ENCODE measurements around the gene ADGRG2. TPM values are rescaled to one million over a fixed set of nuclear protein-coding genes. Genes with fewer than 3 reads are reported as not detected.
A peak's percentile ranks its signal among the peaks of the same experiment; 100 is the strongest.

Gene ADGRG2
- total and polyA plus RNA-seq, 2 of the 13 experiments (the other 11 are each of a cell fraction or from before 2014, with no cell fraction given) = not detected

DNA sequence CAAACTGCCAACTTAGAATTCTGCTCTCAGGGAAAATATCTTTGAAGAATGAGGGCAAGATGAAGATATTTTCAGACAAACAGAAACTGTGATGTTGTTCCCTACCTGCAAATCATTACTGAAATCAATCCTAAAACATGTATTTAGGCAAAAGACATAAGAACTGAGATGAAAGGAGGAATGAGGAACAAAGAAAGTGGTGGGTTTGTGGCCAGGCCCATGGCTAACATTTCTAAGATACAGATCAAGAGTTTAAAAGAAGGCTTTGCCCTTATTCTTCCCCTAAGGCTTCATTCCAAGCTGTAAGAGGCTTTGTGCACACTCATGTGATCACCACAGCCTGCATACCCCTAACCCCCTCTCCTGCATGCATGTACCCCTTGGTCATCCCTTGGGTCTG lies 46.5 kb downstream of the ADGRG2 start:
- no peak for TF ChIP-seq ZBTB1 (CRISPR knock-in tag; IDR thresholded peaks at IDR 0.05; ENCODE audit: borderline replicate concordance)
- TF ChIP-seq MYNN (CRISPR knock-in tag; IDR thresholded peaks at IDR 0.05; ENCODE audit: low read depth) = no peak
- TF ChIP-seq ZNF24 (IDR thresholded peaks at IDR 0.05) = no peak
- TF ChIP-seq ZHX1 (CRISPR knock-in tag; IDR thresholded peaks at IDR 0.05; ENCODE audit: low read depth) = no peak
- Histone ChIP-seq H3K4me2 (ENCODE audit: low read depth, low read length) (no peak overlapping the region), H3K27me3 (ENCODE audit: control insufficient read depth in 1 of 2, insufficient read depth in 2 of 2, low read length in 2 of 2) (no peaks in the 10 kb centered on the region), H3K9me3 (ENCODE audit: low read length) (no peaks in the 10 kb centered on the region), H3K4me3 (replicated peaks in 1 of 3; ENCODE audit: insufficient read depth in 1 of 3, low read depth in 2 of 3, low read length in 3 of 3) (no peak overlapping the region), H2AFZ (ENCODE audit: low read length) (no peak overlapping the region), H4K20me1 (ENCODE audit: insufficient read depth, low read length) (no peaks in the 10 kb centered on the region), H3K9ac (ENCODE audit: insufficient read depth, low read depth, low read length) (no peak overlapping the region), H3K4me1 (ENCODE audit: insufficient read depth, low read length) (peaks cover 22% of the 10 kb centered on the region), H3K36me3 (replicated peaks in 1 of 2; ENCODE audit: control insufficient read depth in 1 of 2, insufficient read depth in 2 of 2, low read length in 2 of 2) (no peaks in the 10 kb centered on the region), H3K27ac (ENCODE audit: extremely low read length, insufficient read depth, low read length) (no peak overlapping the region), H3K79me2 (ENCODE audit: insufficient read depth, low read length) (no peaks in the 10 kb centered on the region)
- ATAC-seq (no peak), DNase-seq (ENCODE audit: low spot score) (no peak), FAIRE-seq (no peak)
- CTCF ChIA-PET (ENCODE audit: low intra/inter-chr PET ratio, low total read pairs) = no interaction called here
- in situ Hi-C loops (cut with HindIII; ENCODE audit: extremely low pct_ligation_motif_present, low pct_unique_long_range_greater_than_20kb) = no loop called here
- no TSS peak for BruUV-seq (replicated peaks)
- POLR2A ChIA-PET = no interaction called here
- intact Hi-C loops (cut with micrococcal nuclease; ENCODE audit: unreplicated experiment) = no loop called here

GRCh38 chrX:19072372-19072771 lies 49.9 kb downstream of the ADGRG2 start:
- peak; percentile 57 for ATAC-seq
- H3K9ac ChIP-seq (ENCODE audit: insufficient read depth, low read depth, low read length) = no peak overlapping the region
- no peaks in the 10 kb centered on the region for H3K9me3 ChIP-seq (ENCODE audit: low read length)
- BruUV-seq (replicated peaks) = no TSS peak
- H3K4me1 ChIP-seq (ENCODE audit: insufficient read depth, low read length) = peaks cover 46% of the 10 kb centered on the region
- H3K79me2 ChIP-seq (ENCODE audit: insufficient read depth, low read length) = no peaks in the 10 kb centered on the region
- no peak overlapping the region for H3K27ac ChIP-seq (ENCODE audit: extremely low read length, insufficient read depth, low read length)
- H2AFZ ChIP-seq (ENCODE audit: low read length) = no peak overlapping the region
- FAIRE-seq = peak; percentile 12
- peak; percentile 34 for DNase-seq (ENCODE audit: low spot score)
- no peaks in the 10 kb centered on the region for H3K36me3 ChIP-seq (replicated peaks in 1 of 2; ENCODE audit: control insufficient read depth in 1 of 2, insufficient read depth in 2 of 2, low read length in 2 of 2)
- H3K4me2 ChIP-seq (ENCODE audit: low read depth, low read length) = no peak overlapping the region
- no peaks in the 10 kb centered on the region for H3K27me3 ChIP-seq (ENCODE audit: control insufficient read depth in 1 of 2, insufficient read depth in 2 of 2, low read length in 2 of 2)
- in situ Hi-C loops (cut with HindIII; ENCODE audit: extremely low pct_ligation_motif_present, low pct_unique_long_range_greater_than_20kb) = no loop called here
- ChIA-PET POLR2A (no interaction called here), CTCF (ENCODE audit: low intra/inter-chr PET ratio, low total read pairs) (no interaction called here)
- no peaks in the 10 kb centered on the region for H4K20me1 ChIP-seq (ENCODE audit: insufficient read depth, low read length)
- 0% methylated on average over 3 of the region's 3 CpGs for WGBS (ENCODE audit: low lambda C conversion rate)
- intact Hi-C loops (cut with micrococcal nuclease; ENCODE audit: unreplicated experiment) = no loop called here
- no peak overlapping the region for H3K4me3 ChIP-seq (replicated peaks in 1 of 3; ENCODE audit: insufficient read depth in 1 of 3, low read depth in 2 of 3, low read length in 3 of 3)
- TF ChIP-seq AHDC1 (CRISPR knock-in tag; IDR thresholded peaks at IDR 0.05; ENCODE audit: borderline replicate concordance) (peak; percentile 47; the same call in 1 of the 2 replicates), FOXA1 (IDR thresholded peaks at IDR 0.05) (no peak), FOXA1 (CRISPR knock-in tag; IDR thresholded peaks at IDR 0.05) (peak; percentile 71), FOXA3 (CRISPR knock-in tag; IDR thresholded peaks at IDR 0.05) (peak; percentile 60), NR2C2 (CRISPR knock-in tag; IDR thresholded peaks at IDR 0.05; ENCODE audit: borderline replicate concordance) (no peak), TCF7 (IDR thresholded peaks at IDR 0.05; ENCODE audit: low read depth) (peak; percentile 76), JUNB (CRISPR knock-in tag; IDR thresholded peaks at IDR 0.05; ENCODE audit: borderline replicate concordance) (peak; percentile 60; the same call in 1 of the 2 replicates), TBX3 (IDR thresholded peaks at IDR 0.05; ENCODE audit: borderline replicate concordance) (peak; percentile 33; the same call in 1 of the 2 replicates)

Measured in HepG2 (cell line).